CD4-positive, alpha-beta T cell treated with Interleukin-12 subunit alpha and Interleukin-12 subunit beta, for 1 hour (primary cell): Measurements from ENCODE around the gene NPIPB6.
"Not testable (repeated sequence)": the region's sequence is repeated elsewhere in the genome, so short reads cannot be mapped to it uniquely, and the experiment has no call there.

Experiments
- DNase-seq: peaks from one replicate; pipeline ENCODE4 v3.0.0-alpha.2; 2020

The NPIPB6 gene

DNA sequence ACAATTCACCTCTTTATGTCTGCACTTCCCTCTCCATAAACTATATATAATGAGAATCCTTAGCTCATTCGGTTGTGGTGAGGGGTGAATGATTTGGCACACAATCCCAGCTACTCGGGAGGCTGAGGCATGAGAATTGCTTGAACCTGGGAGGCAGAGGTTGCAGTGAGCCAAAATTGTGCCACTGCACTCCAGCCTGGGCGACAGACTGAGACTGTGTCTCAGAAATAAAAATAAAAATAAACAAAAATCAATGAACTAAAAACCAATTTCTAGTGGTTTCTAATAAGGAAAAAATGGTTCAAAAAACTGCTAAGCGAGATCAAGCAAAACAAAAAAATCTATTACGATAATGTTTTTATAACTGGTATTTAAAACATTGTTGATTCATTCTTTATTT is at the start of gene NPIPB6:
NPIPB6 (minus strand) TSS at position 101 of the 400 bp plus-strand sequence. CDS start 686 bp downstream, outside the sequence.
- DNase-seq = not testable (repeated sequence)

DNA sequence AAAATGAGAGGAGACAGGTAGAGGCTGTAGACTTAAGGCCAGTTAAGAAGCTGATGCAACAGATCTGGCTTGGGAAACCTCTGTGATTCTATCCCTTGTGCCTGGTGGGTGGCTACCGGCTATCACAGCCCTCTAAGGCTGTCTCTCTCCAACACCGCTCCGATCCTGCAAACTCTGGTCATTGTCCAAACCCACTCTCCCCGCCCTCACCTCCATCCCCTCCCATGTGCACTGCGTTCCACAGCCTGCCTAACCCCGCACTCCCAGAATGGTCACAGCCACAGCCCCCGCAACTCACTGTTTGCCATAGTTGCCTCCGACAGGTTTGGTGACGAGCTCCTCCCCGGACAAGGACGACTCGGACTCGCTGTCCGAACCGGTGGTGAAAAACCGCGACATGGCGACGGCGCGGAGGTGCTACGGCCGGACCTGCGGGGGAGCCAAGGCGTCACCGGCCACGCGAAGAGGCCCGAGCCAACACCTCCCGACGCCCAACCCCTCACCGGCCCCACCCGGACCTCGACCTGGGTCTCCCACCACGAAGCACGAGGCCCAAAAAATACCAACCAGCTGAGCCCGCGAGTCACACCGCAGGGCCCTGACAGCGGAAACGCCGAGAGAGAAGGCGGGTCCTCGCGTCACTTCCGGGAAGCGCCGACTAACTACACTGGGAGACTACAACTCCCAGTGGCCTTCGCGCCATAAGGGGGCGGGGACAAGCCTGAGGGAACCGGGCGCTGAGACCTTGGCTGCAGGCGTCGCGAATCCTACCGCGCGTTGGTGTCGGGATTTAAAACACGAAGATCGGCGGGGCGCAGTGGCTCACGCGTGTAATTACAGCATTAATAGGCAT is 40.1 kb upstream of the NPIPB6 start, which contains the start of gene EIF3CL:
EIF3CL (minus strand) TSS at position 622 of the 853 bp plus-strand sequence; CDS start at position 399, 223 bp downstream.
- DNase-seq = not testable (repeated sequence)

DNA sequence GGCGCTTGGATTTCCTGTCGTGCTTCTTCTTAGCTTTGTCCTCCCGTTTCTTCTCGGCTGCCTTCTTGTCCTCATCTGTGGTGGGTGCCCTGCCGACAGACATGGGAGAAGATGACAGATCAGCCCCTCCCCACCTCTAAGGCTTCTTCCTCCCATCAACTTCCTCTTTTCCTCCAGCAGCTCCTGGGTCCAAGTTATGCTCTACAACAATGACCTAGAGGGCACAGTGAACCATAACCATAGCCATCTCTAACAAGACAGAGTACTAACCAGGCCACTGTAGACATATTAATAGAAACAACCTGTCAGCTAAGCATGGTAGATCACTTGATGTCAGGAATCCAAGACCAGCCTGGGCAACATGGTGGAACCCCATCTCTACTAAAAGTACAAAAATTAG is 28.7 kb upstream of the NPIPB6 start:
- not testable (repeated sequence) for DNase-seq

DNA sequence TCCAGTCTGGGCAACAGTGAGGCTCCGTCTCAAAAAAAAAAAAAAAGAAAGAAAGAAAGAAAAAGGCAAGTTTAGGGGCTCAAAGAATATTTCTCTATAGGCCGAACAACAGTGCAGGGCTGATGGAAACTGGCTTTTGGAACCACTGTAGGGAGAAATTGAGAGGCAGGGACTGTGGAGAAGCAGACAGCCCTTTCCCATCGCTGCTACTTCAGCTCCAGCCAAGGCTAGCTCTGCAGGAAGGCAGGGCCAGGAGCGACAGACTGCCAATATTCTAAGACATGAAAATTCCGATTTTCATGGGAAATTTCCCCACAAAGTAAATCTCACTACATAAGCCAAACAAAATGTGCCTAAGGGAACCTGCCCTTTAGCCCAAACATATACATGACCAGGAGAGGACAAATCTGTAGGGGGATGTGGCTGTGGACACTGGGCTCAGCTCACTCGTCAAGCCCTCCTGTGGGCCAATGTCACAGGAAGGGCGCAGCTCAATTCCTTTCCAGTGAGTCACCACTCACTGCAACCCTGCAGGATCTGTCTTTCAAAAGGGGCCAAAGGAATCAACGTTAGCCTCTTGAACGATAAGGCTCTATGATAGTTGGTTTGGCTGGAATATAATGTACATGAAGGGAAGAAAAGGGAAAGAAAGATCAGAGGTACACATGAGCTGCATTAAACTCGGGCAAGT is 19.0 kb upstream of the NPIPB6 start:
- DNase-seq = not testable (repeated sequence)

DNA sequence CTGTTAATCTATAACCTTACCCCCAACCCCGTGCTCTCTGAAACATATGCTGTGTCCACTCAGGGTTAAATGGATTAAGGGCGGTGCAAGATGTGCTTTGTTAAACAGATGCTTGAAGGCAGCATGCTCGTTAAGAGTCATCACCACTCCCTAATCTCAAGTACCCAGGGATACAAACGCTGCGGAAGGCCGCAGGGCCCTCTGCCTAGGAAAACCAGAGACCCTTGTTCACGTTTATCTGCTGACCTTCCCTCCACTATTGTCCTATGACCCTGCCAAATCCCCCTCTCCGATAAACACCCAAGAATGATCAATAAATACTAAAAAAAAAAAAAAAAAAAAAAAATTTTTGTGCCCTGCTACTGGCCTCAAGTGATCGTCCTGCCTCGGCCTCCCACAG is 14.5 kb upstream of the NPIPB6 start:
- not testable (repeated sequence) for DNase-seq

DNA sequence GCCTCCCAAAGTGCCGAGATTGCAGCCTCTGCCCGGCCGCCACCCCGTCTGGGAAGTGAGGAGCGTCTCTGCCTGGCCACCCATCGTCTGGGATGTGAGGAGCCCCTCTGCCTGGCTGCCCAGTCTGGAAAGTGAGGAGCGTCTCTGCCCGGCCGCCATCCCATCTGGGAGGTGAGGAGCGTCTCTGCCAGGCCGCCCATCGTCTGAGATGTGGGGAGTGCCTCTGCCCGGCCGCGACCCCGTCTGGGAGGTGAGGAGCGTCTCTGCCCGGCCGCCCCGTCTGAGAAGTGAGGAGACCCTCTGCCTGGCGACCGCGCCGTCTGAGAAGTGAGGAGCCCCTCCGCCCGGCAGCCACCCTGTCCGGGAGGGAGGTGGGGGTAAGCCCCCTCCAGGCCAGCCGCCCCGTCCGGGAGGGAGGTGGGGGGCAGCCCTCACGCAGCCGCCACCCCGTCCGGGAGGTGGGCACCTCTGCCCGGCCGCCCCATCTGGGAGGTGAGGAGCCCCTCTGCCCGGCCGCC is 13.9 kb upstream of the NPIPB6 start:
- not testable (repeated sequence) for DNase-seq

DNA sequence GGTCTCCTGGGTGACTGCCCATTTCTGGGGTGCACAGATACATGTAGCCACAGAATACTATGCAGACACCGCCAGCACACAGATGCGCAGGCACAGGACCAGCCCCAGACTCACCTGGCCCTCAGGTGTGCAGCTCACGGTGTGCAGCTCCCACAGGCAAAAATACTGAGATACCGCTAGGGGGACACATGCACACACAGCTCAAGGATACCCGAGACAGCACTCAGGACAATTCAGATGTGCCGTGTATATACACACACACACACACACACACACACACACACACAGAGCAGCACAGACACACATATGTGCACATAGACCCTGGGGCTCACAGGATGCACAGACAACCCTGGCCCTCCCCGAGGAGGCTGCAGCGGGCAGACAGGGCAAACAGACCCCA is 11.8 kb upstream of the NPIPB6 start:
- DNase-seq = peak; percentile 25

DNA sequence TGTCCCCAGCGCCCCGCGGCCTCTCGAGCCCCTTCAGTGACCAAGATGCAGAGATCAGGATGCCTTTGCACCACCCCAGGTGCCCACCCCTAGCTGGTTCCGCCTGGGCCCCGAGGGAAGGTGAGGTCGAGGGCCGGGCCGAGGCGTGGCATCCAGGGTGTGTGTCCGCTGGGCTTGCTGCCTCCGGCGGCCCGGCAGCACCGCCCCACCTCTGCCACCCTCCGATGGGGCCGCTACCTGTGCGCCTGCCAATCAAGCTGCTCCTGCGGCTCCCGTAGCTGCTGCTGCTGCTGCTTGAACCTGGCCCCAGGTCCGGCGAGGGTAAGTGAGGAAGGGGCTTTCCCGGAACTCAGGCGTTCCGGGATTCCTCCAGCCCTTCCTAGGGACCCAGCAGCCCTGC is 11.0 kb upstream of the NPIPB6 start:
- not testable (repeated sequence) for DNase-seq

DNA sequence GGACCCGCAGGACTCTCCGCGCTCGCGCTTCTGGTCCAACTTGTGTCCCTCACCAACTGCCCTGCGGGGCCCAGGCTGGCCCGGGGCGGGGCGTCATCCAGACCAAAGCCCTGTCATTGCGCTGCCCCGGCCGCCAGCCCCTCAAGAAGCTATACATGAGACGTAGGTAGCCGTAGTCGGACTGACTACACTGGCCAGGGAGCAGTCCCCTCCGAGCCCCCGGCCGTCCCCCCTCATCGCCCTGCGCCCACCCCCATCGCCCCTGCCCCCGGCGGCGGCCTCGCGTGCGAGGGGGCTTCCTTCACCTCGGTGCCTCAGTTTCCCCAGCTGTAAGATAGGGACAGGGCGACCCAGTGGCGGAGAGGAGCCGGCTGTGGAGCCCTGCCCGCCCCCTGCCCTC is 4.6 kb upstream of the NPIPB6 start:
- DNase-seq = not testable (repeated sequence)

DNA sequence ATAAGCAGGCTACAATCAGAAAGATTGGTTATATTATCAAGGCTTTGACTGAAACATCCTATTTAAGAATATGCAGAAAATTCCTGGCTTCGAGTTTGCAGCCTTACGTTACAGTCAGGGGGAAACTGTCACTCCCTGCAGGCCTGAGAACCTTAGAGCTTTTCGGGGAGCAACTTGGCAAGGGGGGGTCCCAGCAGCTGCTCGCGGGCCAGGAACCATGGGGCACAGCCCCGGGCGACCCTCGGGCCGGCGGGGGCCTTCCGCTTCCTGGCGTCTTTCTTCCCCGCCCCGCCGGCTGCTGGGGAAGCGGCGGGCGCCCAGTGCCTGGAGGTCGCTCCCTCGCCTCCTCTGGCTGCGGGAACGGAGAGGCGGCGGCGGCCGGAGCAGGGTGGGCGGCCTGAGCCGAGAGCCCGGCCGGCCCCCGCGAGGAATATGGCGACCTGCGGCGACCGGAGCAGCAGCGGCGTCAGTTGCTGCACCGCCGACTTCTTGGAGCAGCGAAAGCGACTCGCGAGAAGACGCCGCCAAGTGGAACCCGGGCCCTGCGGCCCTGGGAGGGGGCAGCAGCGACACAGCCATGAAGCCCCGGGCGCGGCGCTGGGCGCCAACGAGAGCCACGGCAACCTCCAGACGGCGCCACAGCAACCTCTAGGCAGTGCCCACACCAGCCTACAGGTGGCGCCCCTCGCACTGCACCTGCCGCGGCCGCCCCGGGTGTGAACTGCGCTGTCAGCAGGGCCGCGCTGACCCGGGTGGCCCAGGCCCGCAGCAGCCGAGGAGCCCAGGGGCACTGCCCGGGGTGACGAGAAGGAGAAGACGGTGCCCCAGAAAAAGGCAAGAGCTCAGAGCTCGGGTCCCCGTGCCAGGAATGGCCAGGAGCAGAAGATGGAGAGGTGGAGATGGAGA is 1.2 kb upstream of the NPIPB6 start:
- peak; percentile 16 for DNase-seq

DNA sequence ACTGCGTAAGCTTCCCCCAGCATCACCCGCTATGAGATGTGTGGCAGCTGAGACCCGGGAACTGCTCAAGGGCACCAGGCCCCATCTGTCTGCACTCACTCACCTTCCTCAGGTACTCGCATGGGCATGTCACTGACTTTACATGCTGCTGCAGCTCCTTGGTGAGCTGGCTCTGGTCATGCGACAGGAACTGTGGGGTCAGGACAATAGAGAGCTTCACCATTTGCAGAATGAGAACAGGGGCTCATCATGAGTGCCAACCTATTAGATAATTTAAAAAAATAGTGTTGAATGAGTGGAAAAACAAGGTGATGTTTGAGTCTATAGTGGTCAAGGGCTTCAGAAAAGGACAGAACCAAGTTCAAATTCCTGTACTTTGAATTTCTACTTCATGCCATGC is 708 bp downstream of the NPIPB6 start:
- DNase-seq = not testable (repeated sequence)

DNA sequence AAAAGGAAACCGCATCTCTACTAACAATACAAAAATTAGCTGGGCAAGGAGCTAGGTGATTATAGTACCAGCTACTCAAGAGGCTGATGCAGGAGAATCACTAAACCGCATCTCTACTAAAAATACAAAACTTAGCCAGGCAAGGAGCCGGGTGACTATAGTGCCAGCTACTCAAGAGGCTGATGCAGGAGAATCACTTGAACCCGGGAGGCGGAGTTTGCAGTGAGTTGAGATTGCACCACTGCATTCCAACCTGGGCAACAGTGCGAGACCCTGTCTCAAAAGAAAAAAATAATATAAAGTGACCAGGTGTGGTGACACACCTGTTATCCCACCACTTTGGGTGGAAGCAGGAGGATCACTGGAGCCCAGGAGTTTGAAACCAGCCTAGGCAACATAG is 25.1 kb downstream of the NPIPB6 start:
- not testable (repeated sequence) for DNase-seq

DNA sequence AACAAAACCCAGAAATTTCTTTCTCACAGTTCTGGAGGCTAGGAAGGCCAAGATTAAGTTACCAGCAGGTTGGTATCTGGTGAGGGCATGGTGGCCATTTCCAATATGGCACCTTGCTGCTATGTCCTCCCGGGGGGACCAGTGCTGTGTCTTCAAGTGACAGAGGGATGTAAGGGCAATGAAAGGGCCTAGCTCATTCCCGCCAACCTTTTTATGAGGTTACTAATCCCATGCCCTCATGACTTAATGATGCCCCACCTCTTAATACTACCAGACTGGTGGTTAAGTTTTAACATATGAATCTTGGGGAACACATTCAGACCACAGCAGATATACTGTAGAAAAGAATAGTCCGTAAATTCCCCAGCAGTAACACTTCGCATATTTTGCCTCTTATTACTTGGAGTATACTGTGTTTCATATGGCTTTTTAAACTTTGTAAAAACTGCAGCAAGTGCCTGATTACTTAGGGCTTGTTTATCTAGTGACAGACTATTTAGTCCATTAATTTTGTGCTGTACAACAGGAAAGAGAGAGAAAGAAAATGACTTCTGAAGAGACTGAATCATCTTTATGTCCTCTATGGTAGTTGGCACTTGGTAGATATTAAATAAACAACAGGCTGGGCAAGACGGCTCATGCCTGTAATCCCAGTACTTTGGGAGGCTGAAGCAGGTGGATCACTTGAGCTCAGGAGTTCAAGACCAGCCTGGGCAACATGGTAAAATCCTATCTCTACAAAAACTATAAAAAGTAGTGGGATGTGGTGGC is 26.2 kb downstream of the NPIPB6 start:
- not testable (repeated sequence) for DNase-seq

DNA sequence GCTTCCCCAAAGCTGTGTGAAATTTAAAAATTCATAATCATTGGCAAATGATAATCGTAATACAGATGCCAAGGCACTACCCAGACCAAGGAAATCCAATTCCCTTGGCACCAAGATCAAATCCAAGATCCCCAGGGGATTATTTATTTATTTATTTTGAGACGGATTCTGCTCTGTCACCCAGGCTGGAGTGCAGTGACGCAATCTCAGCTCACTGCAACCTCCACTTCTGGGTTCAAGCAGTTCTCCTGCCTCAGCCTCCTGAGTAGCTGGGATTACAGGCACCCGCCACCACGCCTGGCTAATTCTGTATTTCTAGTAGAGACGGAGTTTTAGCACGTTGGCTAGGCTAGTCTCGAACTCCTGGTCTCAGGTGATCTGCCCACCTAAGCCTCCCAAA is 27.6 kb downstream of the NPIPB6 start:
- not testable (repeated sequence) for DNase-seq

DNA sequence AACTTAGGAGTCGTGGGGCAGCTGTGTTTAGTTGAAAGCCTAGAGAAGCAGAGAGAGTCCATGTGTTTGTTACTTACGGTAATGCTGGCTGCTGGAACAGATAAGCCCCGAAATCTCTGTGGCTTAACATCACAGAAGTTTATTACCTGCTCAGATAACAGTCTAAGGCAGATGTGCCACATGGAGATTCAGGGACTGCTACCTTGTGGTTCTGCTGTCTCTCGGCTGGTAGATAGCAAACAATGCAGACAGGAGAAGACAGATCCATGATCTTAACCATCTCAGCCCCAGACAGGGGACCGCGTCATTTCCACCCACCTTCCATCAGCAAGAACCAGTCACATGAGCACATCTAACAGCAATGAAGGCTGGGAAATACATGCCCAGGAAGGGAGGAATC is 30.7 kb downstream of the NPIPB6 start:
- not testable (repeated sequence) for DNase-seq

DNA sequence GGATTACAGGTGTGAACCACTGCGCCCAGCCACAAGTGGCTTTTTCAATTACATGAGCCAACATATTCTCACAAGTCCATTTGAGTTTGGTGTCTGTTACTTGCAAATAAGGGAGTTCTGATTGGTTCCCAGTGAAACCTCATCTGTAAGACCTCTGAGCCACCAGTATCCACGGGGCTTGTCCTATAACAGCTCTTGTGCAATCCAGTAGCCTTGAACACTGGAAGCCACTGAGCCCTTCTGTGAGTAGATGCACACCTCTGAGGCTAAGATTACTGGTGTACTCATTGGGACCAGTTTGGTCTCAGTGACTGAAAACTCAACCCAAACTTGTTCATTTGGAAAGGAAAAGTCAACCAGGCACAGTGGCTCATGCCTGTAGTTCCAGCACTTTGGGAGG is 32.3 kb downstream of the NPIPB6 start:
- DNase-seq = not testable (repeated sequence)

DNA sequence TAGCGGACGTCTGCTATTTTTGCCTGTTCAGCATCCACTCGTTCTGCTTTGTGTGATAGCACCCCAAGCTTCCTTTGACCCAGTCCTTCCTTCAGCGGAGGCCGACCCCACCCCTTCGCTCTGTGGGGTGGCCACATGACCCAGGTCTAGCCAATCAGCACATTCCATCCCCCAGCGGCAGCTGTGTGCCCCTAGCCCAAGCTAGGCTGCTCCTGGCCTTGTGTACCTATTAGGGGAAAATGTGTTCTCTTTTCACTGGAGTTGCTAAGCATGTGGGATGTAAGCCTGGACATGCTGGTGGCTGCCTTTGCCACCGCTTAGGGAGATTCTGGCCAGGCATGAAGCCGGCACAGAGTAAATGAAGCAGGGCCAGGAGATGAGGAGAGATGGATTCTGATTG is 33.1 kb downstream of the NPIPB6 start:
- DNase-seq = peak; percentile 21

DNA sequence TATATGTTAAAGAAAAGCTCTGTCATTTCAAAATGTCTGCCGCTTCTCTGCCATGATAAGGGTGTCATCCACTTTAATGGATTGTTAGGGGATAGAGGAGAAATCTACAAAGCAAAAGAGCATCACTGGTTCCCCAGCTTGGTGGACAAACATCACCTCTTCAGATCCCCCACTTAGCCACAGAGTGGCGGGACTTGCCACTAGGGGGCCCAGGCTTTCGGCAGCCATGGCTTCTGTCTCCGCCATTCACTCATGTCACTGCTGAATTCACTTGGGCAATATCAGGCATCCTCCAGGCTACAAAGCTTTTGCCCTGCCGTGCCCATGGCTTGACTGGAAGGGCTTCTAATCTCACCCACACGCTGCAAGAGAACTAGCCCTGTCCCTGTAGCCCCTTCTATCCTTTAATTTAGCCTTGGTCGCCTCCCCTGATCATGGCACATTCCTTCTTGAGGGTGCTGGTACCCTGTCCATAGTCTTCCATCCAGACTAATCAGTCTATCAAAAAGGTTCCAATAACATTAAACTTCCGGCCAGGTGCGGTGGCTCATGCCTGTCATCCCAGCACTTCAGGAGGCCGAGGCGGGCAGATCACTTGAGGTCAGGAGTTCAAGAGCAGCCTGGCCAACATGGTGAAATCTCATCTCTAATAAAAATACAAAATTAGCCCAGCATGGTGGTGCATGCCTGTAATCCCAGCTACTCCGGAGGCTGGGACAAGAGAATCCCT is 36.3 kb downstream of the NPIPB6 start:
- DNase-seq = peak; percentile 66

DNA sequence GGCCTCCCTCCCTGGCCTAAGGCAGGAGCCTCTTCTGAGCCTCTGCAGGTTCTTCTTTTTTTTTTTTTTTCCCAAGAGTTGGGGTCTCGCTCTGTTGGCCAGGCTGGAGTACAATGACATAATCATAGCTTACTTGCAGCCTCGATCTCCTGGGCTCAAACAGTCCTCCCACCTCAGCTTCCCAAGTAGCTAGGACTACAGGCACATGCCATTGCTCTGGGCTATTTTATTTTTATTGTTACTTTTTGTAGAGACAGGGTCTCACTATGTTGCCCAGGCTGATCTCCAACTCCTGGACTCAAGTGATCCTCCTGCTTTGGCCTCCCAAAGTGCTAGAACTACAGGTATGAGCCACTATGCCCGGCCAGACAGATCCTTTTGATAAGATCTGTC is 38.4 kb downstream of the NPIPB6 start:
- DNase-seq = no peak

DNA sequence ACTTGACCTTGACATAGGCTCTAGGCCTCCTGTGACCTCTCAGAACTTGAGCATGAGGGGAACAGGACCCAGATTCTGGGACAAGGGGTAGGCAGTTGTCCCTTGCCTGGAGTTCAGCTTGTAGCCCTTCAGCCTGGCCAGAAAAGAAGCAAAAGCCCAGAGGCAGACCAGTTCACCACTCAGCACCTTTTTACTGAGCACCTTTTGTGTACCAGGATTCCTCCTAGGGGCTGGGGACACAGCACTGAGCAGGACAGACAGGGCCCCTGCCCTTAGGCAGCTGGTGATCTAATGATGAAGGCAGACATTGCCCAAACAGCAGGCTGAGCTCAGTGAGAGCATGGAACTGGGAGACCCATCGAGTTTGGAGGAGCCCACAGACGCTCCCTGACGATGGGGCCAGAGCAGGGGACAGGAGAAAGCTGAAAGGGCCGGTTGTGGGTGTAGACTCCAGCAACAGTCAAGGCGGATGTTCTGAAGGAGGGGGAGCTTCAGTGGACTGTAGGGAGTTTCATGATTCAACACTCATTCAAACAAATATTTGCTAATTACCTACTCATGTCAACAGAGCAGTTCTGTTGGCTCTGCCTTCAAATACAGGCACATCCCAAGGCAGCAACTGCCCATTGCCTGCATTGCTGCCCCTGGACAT is 38.9 kb downstream of the NPIPB6 start:
- no peak for DNase-seq
